DMS153 treated with DMSO at 0.1 percent for 48 hours (cell line): ENCODE results near the gene SEZ6L.

Source experiments
- DNase-seq: peaks from one replicate; lab custom pipeline; 2025; ENCODE audit not compliant: unreplicated experiment; lab: John Stamatoyannopoulos, UW

The SEZ6L gene

GRCh38 chr22:26416670-26417276 lies 247.5 kb downstream of the SEZ6L start:
- no peak for DNase-seq

DNA sequence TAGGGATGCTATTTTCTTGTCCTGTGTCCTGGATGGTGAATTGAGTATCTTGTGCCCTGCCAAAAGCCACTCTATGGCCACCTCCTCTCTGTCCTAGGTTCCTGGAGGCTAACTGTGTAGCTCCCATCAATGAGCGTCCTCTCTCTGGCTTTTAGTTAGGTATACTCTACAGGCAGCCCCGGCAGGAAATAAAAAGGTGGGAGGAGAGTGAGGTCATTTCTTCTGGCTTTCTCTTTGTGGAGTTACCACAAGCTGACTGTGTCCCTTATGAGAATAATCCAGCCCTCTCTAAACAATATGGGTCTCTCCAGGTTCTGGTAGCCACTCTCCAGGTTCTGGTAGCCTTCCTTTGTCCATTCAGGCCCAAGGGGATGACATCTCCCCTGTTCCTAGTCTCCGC lies 248.1 kb downstream of the SEZ6L start:
- DNase-seq = no peak

- DNase-seq = no peak
Observed at GRCh38 chr22:26418620-26419019, 249.4 kb downstream of the SEZ6L start.

DNA sequence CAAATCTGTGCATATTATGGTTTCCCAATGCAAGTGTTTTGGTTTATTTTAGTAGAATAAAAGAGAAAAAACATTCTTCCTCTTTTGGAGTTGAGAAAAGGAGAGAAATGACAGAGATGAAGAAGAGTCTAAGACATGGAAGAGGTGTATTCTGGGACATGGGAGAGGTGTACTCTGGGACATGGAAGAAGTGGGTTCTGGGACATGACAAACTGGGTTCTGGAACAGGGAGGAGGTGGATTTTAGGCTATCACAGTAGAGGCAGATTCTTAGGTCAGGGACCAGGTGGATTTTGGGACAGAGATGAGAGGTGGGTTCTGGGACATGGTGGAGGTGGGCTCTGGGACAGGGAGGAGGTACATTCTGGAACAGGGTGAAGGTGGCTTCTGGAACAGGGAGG lies 257.7 kb downstream of the SEZ6L start:
- DNase-seq = no peak

GRCh38 chr22:26428515-26429457 lies 259.5 kb downstream of the SEZ6L start, which contains the start of gene ASPHD2:
TSS of gene ASPHD2 (plus strand) at chr22:26429260. CDS start at chr22:26433616, 4,356 bp downstream.
- peak; percentile 43 for DNase-seq

GRCh38 chr22:26429458-26430286 lies 260.4 kb downstream of the SEZ6L start:
- no peak for DNase-seq

DNA sequence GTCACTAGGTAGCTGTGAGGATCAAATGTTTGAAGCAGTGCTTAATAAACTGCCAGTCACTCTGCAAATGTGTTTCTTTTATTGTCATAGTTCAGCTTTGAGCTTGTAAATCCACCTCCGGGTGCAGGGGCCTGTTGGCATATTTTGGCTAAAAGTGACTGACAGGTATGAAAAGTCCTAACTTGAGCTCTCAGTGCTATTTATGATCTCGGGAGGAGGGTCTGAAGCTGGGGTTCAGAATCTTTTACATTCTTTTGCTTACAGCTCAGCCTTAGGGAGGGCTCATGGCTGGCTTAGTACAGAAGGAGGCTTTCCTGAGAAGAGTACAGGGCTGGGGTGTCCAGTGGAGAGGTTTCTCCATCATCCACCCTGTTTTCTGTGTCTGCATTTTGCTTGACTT lies 261.3 kb downstream of the SEZ6L start:
- no peak for DNase-seq

DNA sequence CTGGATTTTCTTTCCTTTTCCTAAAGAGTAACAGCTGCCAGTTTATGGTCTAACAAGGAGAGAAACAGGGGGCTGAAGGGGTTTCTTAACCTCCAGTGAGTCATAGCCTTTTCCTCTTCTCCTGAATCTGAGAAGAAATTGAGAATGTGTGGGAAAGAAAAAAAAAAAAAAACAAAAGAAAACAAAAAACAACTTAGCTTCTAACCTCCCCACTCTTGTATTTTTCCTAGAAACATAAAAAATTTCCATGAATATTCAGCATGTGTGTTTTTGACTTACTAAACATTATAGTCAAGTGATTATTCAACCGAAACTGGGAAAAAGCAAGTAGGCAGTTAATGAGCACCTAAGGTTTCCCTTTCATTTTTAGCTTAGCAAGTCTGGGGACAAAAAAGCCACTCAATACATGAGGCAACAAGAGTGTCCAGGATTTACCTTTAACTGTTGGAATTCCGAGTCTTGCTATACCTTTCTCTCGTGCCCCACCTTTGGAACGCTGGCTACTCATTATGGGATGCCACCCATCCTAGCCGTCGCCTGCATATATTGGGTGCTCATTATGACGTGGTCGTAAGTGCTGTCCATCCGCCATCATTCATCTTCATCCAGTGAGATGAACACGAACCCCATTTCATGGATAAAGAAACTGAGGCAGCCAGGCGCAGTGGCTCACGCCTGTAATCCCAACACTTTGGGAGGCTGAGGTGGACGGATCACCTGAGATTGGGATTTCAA lies 262.2 kb downstream of the SEZ6L start:
- DNase-seq = no peak

DNA sequence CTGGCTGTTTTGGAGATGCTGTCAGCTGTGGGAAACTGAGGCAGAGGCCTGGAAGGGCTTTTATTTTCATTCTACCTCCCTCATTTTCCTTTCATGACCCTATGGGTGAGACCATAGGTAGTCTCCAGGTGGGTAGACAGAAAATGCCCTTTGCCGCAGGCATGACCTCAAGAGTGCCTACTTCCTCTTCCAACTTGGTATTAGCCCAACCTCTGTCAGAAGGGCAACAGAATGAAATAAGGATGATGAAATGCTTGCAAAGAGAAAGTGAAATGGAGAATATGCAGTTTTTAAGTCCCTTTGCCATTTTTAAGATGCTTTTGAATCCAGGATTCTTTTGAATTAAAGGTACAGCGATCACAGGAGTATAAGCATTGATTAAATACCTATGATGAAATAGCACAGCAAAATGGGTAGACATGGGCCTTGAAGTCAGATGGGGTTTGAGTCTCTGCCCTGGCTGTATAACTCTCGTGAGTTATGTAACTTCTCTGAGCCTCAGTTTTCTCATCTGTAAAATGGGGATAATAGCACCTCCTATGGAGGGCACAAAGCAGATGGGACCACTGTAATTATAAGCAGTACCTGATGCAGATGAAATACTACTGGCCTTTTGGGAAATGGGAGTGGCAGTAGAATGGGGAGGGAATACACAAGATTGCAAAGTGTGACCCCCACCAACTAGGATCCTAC lies 263.5 kb downstream of the SEZ6L start:
- no peak for DNase-seq
